NCI-H774 (cell line): ENCODE data around the gene PAX1.

ENCODE experiments used
- DNase-seq: peaks from one replicate; lab custom pipeline; 2025; lab: John Stamatoyannopoulos, UW

Gene PAX1

GRCh38 chr20:21705575-21706260 lies at the start of gene PAX1:
PAX1 (plus strand) TSS chr20:21705664; CDS start chr20:21705713, 49 bp downstream.
- DNase-seq, result no peak

GRCh38 chr20:21656308-21657067 lies 49.0 kb upstream of the PAX1 start:
- no peak for DNase-seq

- no peak for DNase-seq
Measured at GRCh38 chr20:21661488-21662055, 43.9 kb upstream of the PAX1 start.

GRCh38 chr20:21663465-21663864 lies 42.0 kb upstream of the PAX1 start:
- DNase-seq, result no peak

- no peak for DNase-seq
Measured at GRCh38 chr20:21665687-21666446, 39.6 kb upstream of the PAX1 start.

- DNase-seq, result no peak
Measured at GRCh38 chr20:21670126-21670525, 35.3 kb upstream of the PAX1 start.

- DNase-seq, result no peak
Measured at GRCh38 chr20:21670981-21671380, 34.5 kb upstream of the PAX1 start.

GRCh38 chr20:21677261-21677660 lies 28.2 kb upstream of the PAX1 start:
- no peak for DNase-seq

GRCh38 chr20:21677781-21678180 lies 27.7 kb upstream of the PAX1 start:
- DNase-seq, result no peak

- DNase-seq, result no peak
Measured at GRCh38 chr20:21681234-21681921, 24.1 kb upstream of the PAX1 start.

- DNase-seq, result no peak
Measured at GRCh38 chr20:21681922-21682318, 23.5 kb upstream of the PAX1 start.

GRCh38 chr20:21682521-21682954 lies 22.9 kb upstream of the PAX1 start:
- DNase-seq, result peak; percentile 13

GRCh38 chr20:21684671-21685070 lies 20.8 kb upstream of the PAX1 start:
- DNase-seq, result no peak

- no peak for DNase-seq
Measured at GRCh38 chr20:21685981-21686380, 19.5 kb upstream of the PAX1 start.

- DNase-seq, result peak; percentile 36
Measured at GRCh38 chr20:21693322-21693721, 12.1 kb upstream of the PAX1 start.

- no peak for DNase-seq
Measured at GRCh38 chr20:21698494-21699215, 6.8 kb upstream of the PAX1 start.

- no peak for DNase-seq
Measured at GRCh38 chr20:21699216-21699508, 6.3 kb upstream of the PAX1 start.

GRCh38 chr20:21701171-21701876 lies 4.1 kb upstream of the PAX1 start:
- DNase-seq, result no peak

- DNase-seq, result no peak
Measured at GRCh38 chr20:21702016-21702415, 3.4 kb upstream of the PAX1 start.

- DNase-seq, result peak; percentile 51
Measured at GRCh38 chr20:21702553-21703470, 2.7 kb upstream of the PAX1 start.
